GM12865 (cell line): ENCODE measurements around the gene CST5.
"Not testable (repeated sequence)": the region's sequence is repeated elsewhere in the genome, so short reads cannot be mapped to it uniquely, and the experiment has no call there.

ENCODE experiments used
- DNase-seq: peaks from one replicate; pipeline ENCODE4 v3.0.0; 2010; ENCODE audit warnings: low read depth
- H3K4me3 ChIP-seq: 2 replicates; pipeline ENCODE4 v1.5.1; 2011; ENCODE audit warnings: mild to moderate bottlenecking, low read depth, low read length, control low read depth
- TF ChIP-seq, protein P1 (sequence below): IDR thresholded peaks from 2 replicates; pipeline ENCODE4 v1.5.1; 2011; ENCODE audit warnings: low read length, control low read depth, low read depth, inconsistent platforms; ENCODE audit not compliant: insufficient read depth; ENCODE audit errors: missing control alignments

The CST5 gene

DNA sequence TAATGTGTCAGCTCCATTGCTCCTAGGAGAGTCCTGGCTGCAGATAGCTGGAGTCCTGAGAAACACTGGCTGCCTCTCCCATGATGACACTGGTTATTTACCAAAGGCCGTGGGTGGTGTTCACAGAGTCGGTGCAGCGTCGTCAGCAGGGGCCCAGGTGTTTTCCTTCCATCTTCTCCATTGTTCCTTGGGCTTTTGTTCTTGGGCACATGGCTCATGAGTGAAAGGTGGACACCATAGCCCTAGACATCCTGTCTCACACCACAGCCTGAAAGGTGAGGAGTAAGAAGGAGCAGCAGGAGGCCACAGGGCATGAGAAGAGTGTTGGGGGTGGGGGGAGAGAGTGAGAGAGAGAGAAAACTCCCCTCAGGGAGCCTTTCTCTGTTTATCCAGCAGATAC, 9.1 kb downstream of the CST5 start:
- TF ChIP-seq, protein P1, sequence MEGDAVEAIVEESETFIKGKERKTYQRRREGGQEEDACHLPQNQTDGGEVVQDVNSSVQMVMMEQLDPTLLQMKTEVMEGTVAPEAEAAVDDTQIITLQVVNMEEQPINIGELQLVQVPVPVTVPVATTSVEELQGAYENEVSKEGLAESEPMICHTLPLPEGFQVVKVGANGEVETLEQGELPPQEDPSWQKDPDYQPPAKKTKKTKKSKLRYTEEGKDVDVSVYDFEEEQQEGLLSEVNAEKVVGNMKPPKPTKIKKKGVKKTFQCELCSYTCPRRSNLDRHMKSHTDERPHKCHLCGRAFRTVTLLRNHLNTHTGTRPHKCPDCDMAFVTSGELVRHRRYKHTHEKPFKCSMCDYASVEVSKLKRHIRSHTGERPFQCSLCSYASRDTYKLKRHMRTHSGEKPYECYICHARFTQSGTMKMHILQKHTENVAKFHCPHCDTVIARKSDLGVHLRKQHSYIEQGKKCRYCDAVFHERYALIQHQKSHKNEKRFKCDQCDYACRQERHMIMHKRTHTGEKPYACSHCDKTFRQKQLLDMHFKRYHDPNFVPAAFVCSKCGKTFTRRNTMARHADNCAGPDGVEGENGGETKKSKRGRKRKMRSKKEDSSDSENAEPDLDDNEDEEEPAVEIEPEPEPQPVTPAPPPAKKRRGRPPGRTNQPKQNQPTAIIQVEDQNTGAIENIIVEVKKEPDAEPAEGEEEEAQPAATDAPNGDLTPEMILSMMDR, result no peak
- no peak for DNase-seq
- H3K4me3 ChIP-seq, result no peak overlapping the region

GRCh38 chr20:23869520-23869919, 10.0 kb downstream of the CST5 start:
- DNase-seq, result no peak
- H3K4me3 ChIP-seq, result no peak overlapping the region
- TF ChIP-seq, protein P1, result no peak

DNA sequence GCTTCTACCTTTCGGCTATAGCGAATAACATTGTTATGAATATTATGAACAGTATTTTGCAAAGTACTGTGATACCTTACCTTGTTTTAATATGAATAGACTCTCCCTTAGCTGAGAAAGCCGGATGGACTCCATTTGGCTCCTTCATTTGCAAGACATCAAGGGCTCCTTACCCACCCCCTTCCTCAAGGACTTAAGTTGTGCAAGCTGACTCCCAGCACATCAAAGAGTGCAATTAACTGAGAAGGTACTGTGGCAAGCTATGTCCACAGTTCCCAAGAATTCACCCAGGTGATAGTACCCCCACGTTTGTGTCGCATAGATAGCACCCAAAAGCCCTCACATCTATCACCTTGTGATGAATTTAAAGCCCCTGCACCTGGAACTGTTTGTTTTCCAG, 11.2 kb downstream of the CST5 start:
- DNase-seq, result no peak
- TF ChIP-seq, protein P1, result no peak

DNA sequence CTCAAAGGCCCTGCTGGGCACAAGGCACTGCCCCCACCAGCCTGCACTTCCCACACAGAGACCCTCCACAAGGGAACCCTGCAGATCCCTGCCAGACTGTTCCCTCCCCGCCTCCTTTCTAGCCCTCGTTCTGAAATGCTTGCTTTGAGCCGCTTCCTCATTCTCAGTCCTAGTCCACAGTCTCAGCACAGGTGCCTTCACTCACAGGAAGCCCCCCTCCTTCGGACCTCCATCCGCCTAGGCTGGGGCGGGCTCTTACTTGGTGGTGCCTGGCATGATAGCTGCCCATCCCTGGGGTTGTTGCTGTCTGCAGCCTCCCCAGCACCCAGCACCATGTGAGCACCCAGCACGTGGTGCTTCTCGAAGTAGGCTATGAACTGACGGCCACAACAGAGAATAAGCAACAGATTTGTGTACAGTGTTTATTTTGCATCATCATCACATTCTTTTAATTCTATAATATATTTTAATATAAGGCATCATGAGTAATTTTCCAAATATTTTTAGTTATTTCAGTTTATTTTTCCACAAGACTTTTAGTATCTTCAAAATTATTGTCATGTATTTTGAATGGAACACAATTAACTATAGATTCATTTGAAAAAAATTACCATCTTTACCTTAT, 12.3 kb downstream of the CST5 start:
- TF ChIP-seq, protein P1, result no peak
- no peak overlapping the region for H3K4me3 ChIP-seq
- no peak for DNase-seq

More for the DNA sequence above, 11.2 kb downstream of the CST5 start:
- no peak overlapping the region for H3K4me3 ChIP-seq

DNA sequence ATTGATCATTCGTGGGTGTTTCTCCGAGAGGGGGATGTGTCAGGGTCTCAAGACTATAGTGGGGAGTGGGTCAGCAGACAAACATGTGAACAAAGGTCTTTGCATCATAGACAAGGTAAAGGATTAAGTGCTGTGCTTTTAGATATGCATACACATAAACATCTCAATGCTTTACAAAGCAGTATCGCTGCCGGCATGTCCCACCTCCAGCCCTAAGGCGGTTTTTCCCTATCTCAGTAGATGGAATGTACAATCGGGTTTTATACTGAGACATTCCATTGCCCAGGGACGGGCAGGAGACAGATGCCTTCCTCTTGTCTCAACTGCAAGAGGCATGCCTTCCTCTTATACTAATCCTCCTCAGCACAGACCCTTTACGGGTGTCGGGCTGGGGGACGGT, 18.8 kb downstream of the CST5 start:
- H3K4me3 ChIP-seq, DNase-seq: not testable (repeated sequence)

DNA sequence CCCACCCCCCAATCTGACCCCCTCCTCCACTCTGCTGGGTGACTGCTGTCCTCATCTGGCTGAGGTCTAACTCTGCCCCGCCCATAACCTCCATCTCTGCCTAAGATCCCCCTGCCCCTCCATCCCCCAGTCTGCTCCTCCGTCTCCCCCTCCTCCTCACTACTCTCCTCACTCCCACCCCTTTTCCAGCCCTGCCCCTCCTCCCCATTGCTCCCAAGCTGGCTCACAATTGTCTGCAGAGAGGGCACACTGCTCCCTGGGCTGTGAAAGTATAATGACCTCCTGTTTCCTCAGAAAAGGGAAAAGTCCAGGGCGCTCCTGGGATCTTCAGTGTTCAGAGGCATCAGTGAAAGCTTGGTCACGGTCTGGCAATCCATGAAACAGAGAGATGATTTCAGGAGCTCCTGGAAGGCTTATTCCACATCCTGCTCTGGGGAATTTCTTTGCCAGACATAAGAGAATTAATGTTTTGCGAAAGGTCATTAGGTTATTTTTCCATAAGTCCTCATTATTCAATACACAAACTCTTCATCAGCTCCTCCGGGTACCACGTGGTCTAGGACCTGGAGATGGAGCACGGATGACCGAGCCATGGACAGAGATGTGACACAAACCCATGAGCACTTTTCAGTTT, 21.5 kb downstream of the CST5 start:
- TF ChIP-seq, protein P1, result no peak
- H3K4me3 ChIP-seq, result no peak overlapping the region
- no peak for DNase-seq

- H3K4me3 ChIP-seq, result no peak overlapping the region
- DNase-seq, result no peak
- TF ChIP-seq, protein P1, result no peak
Observed at GRCh38 chr20:23856736-23857135, 22.8 kb downstream of the CST5 start.
